Right lobe of liver (tissue), 6 donors: Measurements from ENCODE around the gene SRC. TPM values are rescaled to one million over a fixed set of nuclear protein-coding genes. Genes with fewer than 3 reads are reported as not detected.

Source experiments
- ATAC-seq, 4 donors: fragments of 200-7000 bp; cut with Tn5 transposase; one replicate each; pipeline ENCODE4 v1.9.1; 2020; ENCODE audit warnings: mild to moderate bottlenecking in 4 of 4, moderate library complexity in 4 of 4
- DNase-seq, 3 donors: peaks; one replicate each; pipeline ENCODE4 v3.0.0-alpha.2; 2020
- H3K27ac ChIP-seq, 3 donors: fragments of 200-600 bp; one replicate each; pipeline ENCODE4 v1.8.0; 2022
- H3K27me3 ChIP-seq, 2 donors: fragments of 200-600 bp; one replicate each; pipeline ENCODE4 v1.8.0; 2022
- H3K36me3 ChIP-seq, 4 donors: fragments of 200-600 bp; sonication (generic) in 1 of 4; one replicate each; pipeline versions ENCODE4 v1.5.1 to v1.8.0; 2017 to 2022; ENCODE audit warnings: control low read depth in 1 of 4
- H3K4me1 ChIP-seq, 4 donors: fragments of 200-600 bp; sonication (generic) in 1 of 4; one replicate each; pipeline versions ENCODE4 v1.5.1 to v1.8.0; 2017 to 2022; ENCODE audit warnings: control low read depth in 1 of 4
- H3K4me3 ChIP-seq, 3 donors: fragments of 200-600 bp; one replicate each; pipeline ENCODE4 v1.8.0; 2022
- H3K9me3 ChIP-seq, 4 donors: fragments of 200-600 bp; sonication (generic) in 1 of 4; one replicate each; pipeline versions ENCODE4 v1.5.1 to v1.8.0; 2017 to 2022; ENCODE audit warnings: control low read depth in 1 of 4
- POLR2A ChIP-seq: fragments of 450-650 bp; IDR thresholded peaks from one replicate; pipeline ENCODE4 v1.6.1; 2017; ENCODE audit warnings: antibody characterized with exemption, mild to moderate bottlenecking
- WGBS: methylation state at CpG from one replicate; pipeline ENCODE4 v1.1.6; 2018; ENCODE audit warnings: low coverage, low lambda C conversion rate; ENCODE audit not compliant: insufficient coverage; ENCODE audit errors: missing lambda C conversion rate; 5-methylcytosine and 5-hydroxymethylcytosine counted together
- intact Hi-C, 2 donors: fragments of 100-400 bp; cut with DNase I; formaldehyde crosslinking; loops; one replicate each; pipeline versions ENCODE4 v1.11.2 to v1.14.1; 2022
- total RNA-seq, 6 experiments: library from RNA; depleted of rRNA in 2 of 6; stranded (reverse); fragments of >200 nt in 2 of 6; fragmentation: NEBNext Ultra II Directional in 3 of 6; extraction: Animal tissue kit (Norgen Biotek cat#: 25700) in 3 of 6; gene quantifications; one replicate each; pipeline versions ENCODE4 v1.1.0 to v1.2.4, GENCODE V29; 2016 to 2023
- TF ChIP-seq, protein P1 (sequence below), 4 donors: fragments of 200-600 bp in 3 of 4; fragments of 450-650 bp in 1 of 4; IDR thresholded peaks; one replicate each; pipeline versions ENCODE4 v1.5.1 to v1.8.0; 2016 to 2022; ENCODE audit warnings: antibody characterized with exemption in 4 of 4, mild to moderate bottlenecking in 2 of 4
- donor health status: DM: no; HTN: yes; CAD: no.
- donor health status: DM: no; HTN: no; CAD: no.
- donor health status: DM: no; HTN: no; CAD: no.
- donor health status: DM: no; HTN: yes; CAD: no.
- donor health status: DM: no; HTN: yes; CAD: no.

SRC gene
- total RNA-seq, 6 experiments from 2014 or later = 3.1 to 17.3 (median 11.2) TPM

DNA sequence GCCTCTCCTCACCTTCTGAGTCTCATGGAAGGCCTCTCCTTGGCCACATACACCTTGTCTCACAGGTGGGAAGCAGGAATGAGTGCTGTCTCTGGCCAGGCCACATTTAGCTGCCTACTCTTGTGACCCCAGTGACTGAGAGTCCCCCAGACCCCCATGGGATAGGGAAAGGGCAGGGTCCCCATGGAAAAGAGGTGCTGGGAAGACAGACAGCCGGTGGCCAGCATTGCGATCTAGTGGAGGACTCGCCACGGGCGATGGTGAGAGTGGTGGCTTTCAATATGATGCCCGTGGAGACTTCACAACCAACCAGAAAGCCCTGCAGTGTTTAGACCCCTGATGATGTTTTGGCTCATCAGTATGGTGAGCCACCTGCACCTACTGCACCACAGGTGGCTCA lies 36.6 kb upstream of the SRC start:
- Histone ChIP-seq H3K9me3 (no peaks in the 10 kb centered on the region), H3K27ac (no peak overlapping the region), H3K27me3 (no peaks in the 10 kb centered on the region), H3K4me1 (no peaks in the 10 kb centered on the region), H3K36me3 (peaks cover 0 to 3% (median 2%) of the 10 kb centered on the region in 4 donors), H3K4me3 (no peak overlapping the region)
- DNase-seq (no peak), ATAC-seq (no peak)
- intact Hi-C loops = no loop called here
- TF ChIP-seq POLR2A = no peak
- TF ChIP-seq, protein P1, sequence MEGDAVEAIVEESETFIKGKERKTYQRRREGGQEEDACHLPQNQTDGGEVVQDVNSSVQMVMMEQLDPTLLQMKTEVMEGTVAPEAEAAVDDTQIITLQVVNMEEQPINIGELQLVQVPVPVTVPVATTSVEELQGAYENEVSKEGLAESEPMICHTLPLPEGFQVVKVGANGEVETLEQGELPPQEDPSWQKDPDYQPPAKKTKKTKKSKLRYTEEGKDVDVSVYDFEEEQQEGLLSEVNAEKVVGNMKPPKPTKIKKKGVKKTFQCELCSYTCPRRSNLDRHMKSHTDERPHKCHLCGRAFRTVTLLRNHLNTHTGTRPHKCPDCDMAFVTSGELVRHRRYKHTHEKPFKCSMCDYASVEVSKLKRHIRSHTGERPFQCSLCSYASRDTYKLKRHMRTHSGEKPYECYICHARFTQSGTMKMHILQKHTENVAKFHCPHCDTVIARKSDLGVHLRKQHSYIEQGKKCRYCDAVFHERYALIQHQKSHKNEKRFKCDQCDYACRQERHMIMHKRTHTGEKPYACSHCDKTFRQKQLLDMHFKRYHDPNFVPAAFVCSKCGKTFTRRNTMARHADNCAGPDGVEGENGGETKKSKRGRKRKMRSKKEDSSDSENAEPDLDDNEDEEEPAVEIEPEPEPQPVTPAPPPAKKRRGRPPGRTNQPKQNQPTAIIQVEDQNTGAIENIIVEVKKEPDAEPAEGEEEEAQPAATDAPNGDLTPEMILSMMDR (IDR thresholded peaks at IDR 0.05) = no peak
- WGBS = 93% methylated on average over 5 of the region's 6 CpGs

DNA sequence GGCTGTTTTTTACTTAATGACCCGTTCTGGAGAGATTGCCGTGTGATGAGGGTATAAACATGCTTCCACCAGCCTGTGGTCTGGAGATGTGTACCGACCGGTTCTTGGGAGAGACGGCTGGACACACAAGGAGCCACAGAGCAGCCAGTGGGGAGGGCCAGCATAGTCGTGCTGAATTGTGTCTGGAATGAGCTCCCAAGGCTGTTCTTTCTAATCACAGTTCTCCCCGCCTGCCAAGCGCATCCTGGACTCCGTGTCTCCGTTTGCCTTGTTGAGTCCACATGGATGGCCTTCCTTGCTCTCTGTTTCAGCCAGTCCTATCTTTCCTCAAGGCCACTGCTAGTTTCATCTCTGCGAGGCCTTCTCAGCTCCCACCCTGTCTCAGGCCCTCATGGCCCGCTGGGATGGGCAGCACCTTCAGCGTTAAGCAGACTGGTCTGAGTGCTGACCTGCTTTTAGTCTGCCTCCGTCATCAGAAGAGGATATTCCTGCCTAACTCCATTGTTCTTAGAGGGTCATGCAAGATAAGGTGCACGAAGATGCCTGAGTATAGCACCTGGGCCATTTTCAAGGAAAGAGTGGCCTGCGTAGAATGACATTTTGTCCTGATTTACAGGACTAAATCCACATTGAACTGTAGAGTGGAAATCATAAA lies 35.9 kb upstream of the SRC start:
- Histone ChIP-seq H3K27me3 (no peaks in the 10 kb centered on the region), H3K4me3 (no peak overlapping the region), H3K36me3 (peaks cover 0 to 3% (median 0%) of the 10 kb centered on the region in 4 donors), H3K4me1 (no peaks in the 10 kb centered on the region), H3K27ac (no peak overlapping the region), H3K9me3 (no peaks in the 10 kb centered on the region)
- WGBS = 90% methylated on average over 4 of the region's 16 CpGs
- ATAC-seq (no peak), DNase-seq (no peak)
- no peak for TF ChIP-seq POLR2A
- TF ChIP-seq, protein P1 (IDR thresholded peaks at IDR 0.05) = no peak
- intact Hi-C loops = no loop called here

DNA sequence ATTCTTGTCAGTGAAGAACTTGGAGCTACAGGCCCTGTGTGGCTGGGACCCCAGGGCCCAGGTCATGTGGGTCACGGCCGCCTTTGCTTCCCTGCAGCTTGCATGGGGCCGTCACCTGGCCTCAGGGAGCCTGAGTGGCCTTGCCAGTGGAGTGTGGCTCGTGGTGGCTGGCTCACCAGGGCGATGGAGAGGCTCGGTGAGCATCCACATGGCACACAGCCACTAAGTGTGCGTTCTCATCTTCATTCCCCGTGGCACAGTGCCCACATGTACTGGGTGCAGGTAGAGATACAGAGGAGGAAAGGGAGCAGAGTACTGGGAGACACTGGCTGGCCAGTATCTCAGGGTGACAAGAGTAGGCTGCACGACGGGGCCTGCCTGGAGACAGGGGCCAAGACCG lies 35.0 kb upstream of the SRC start:
- Histone ChIP-seq H3K36me3 (peaks cover 0 to 3% (median 0%) of the 10 kb centered on the region in 4 donors), H3K4me3 (no peak overlapping the region), H3K9me3 (no peaks in the 10 kb centered on the region), H3K4me1 (no peaks in the 10 kb centered on the region), H3K27ac (no peak overlapping the region), H3K27me3 (no peaks in the 10 kb centered on the region)
- WGBS = 92% methylated on average over 3 of the region's 11 CpGs
- TF ChIP-seq POLR2A = no peak
- TF ChIP-seq, protein P1 (IDR thresholded peaks at IDR 0.05) = no peak
- DNase-seq = no peak
- no peak for ATAC-seq
- intact Hi-C loops = no loop called here

DNA sequence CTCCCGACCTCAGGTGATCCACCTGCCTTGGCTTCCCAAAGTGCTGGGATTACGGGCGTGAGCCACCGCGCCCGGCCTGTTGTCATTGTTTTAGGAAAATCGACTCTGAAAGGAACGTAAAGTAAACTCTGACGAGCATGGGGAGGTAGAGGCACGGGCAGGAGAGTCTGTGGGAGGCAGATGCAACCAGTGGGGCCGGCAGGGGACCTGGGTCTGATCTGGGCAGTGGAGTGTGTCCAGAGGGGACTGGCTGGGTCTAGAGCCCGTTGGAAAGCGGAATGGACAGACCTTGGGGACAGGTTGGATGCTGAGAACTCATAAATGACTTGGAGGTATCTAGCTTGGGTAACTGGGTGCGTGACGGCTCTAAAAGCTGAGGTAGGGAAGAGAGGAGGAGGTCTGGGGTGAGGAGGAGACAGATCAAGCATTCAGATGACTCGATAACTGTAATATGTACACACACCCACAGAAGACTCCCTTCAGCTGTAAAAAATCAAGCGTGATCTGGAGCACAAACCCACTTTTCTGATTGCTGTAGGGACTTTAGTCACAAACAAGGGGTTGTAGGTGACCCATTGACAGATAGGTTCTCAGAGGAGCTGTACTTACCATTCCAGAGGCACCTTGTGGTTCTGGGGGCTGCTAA lies 34.1 kb upstream of the SRC start:
- peaks cover 0 to 3% (median 0%) of the 10 kb centered on the region in 4 donors for H3K36me3 ChIP-seq
- no peak overlapping the region for H3K4me3 ChIP-seq
- no peaks in the 10 kb centered on the region for H3K4me1 ChIP-seq
- no peak for DNase-seq
- intact Hi-C loops = no loop called here
- no peaks in the 10 kb centered on the region for H3K9me3 ChIP-seq
- H3K27ac ChIP-seq = no peak overlapping the region
- no peaks in the 10 kb centered on the region for H3K27me3 ChIP-seq
- TF ChIP-seq, protein P1 (IDR thresholded peaks at IDR 0.05) = no peak
- TF ChIP-seq POLR2A = no peak
- ATAC-seq = no peak
- WGBS = 97% methylated on average over 13 of the region's 17 CpGs
